GF-D8 (cell line): ENCODE data around the gene MAP2K3.

Source experiments
- DNase-seq: peaks from one replicate; lab custom pipeline; 2025; lab: John Stamatoyannopoulos, UW

MAP2K3 gene

GRCh38 chr17:21284319-21285163 lies at the start of gene MAP2K3:
TSS of gene MAP2K3 (plus strand) at chr17:21284711. CDS start at chr17:21284921, 210 bp downstream.
- DNase-seq, result peak; percentile 84

GRCh38 chr17:21235921-21236320 lies 48.6 kb upstream of the MAP2K3 start:
- DNase-seq, result no peak

GRCh38 chr17:21239680-21240368 lies 44.7 kb upstream of the MAP2K3 start:
- DNase-seq, result no peak

- DNase-seq, result no peak
These were observed 44.0 kb upstream of the MAP2K3 start for GRCh38 chr17:21240369-21241055.

- DNase-seq, result no peak
These were observed 42.9 kb upstream of the MAP2K3 start for GRCh38 chr17:21241564-21241963.

- DNase-seq, result no peak
These were observed 42.3 kb upstream of the MAP2K3 start for GRCh38 chr17:21242026-21242697.

GRCh38 chr17:21242780-21243515 lies 41.6 kb upstream of the MAP2K3 start:
- no peak for DNase-seq

GRCh38 chr17:21243516-21244303 lies 40.8 kb upstream of the MAP2K3 start:
- no peak for DNase-seq

- DNase-seq, result no peak
These were observed 38.8 kb upstream of the MAP2K3 start for GRCh38 chr17:21245639-21246084.

GRCh38 chr17:21246698-21247097 lies 37.8 kb upstream of the MAP2K3 start:
- DNase-seq, result no peak

GRCh38 chr17:21247552-21248258 lies 36.8 kb upstream of the MAP2K3 start:
- DNase-seq, result no peak

- DNase-seq, result no peak
These were observed 36.0 kb upstream of the MAP2K3 start for GRCh38 chr17:21248500-21248899.

- no peak for DNase-seq
These were observed 35.3 kb upstream of the MAP2K3 start for GRCh38 chr17:21249086-21249795.

- DNase-seq, result no peak
These were observed 34.4 kb upstream of the MAP2K3 start for GRCh38 chr17:21249920-21250703.

GRCh38 chr17:21250854-21251253 lies 33.7 kb upstream of the MAP2K3 start:
- no peak for DNase-seq

- no peak for DNase-seq
These were observed 33.0 kb upstream of the MAP2K3 start for GRCh38 chr17:21251337-21252010.

- DNase-seq, result no peak
These were observed 32.2 kb upstream of the MAP2K3 start for GRCh38 chr17:21252289-21252795.
